ENCODE measurements around the gene RPS6KB2. TPM values are rescaled to one million over a fixed set of nuclear protein-coding genes. Genes with fewer than 3 reads are reported as not detected.

The RPS6KB2 gene
- total and polyA plus RNA-seq, 9 of the 15 experiments (the other 6 are each of a cell fraction or from before 2014, with no cell fraction given), result 0.42 to 122 (median 82.6) TPM

DNA sequence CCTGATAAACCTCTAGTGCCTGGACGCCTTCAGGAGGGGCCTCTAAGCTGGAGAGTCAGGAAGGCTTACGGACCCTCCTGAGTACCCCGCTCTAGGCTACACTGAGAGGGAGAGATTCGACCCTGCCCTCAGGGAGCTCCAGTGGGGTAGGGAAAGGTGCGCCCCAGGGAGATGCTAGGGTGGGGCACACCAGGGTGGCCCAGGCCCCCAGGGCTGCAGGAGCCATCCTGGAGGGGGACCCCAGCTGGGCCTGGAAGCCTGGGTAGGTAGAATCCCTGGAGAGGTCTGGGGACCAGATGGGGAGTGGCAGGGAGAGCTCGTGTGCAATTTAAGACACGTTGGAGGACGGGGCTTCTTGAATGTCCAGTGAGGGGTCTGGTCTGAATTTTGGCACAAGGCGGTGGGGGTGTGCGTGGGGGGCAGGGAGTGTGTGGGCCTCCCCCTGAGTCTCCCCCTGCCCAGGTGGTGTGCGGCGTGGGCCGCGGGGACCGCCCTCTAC is 8.1 kb upstream of the RPS6KB2 start:
- H2AFZ ChIP-seq (ENCODE audit: low read depth, low read length), result peak overlapping the region; percentile 78
- peak overlapping the region; percentile 84 for H3K4me2 ChIP-seq (ENCODE audit: insufficient read depth, low read length)
- H4K20me1 ChIP-seq (replicated peaks; ENCODE audit: control insufficient read depth, insufficient read depth, low read length), result no peaks in the 10 kb centered on the region
- H3K27ac ChIP-seq (ENCODE audit: extremely low read depth, low read depth, low read length), result peak overlapping the region; percentile 94
- BruUV-seq (replicated peaks), result no TSS peak
- ATAC-seq (no peak; the same call in 2 of the 3 replicates), DNase-seq (ENCODE audit: extremely low read depth in 1 of 4, low spot score in 3 of 4) (peak in 1 of 4 experiments; percentile 33), FAIRE-seq (peak; percentile 11)
- no peaks in the 10 kb centered on the region for H3K27me3 ChIP-seq (ENCODE audit: control insufficient read depth in 2 of 2, insufficient read depth in 2 of 2, low read length in 2 of 2)
- H3K4me1 ChIP-seq (replicated peaks in 1 of 2; ENCODE audit: control insufficient read depth in 2 of 2, insufficient read depth in 2 of 2, low read length in 2 of 2), result peaks cover 6 to 72% of the 10 kb centered on the region in 2 experiments
- WGBS (ENCODE audit: insufficient coverage, low coverage, missing lambda C conversion rate), result 36% methylated on average over 14 of the region's 15 CpGs
- TF ChIP-seq POLR2AphosphoS5 (IDR thresholded peaks at IDR 0.05; ENCODE audit: control insufficient read depth, insufficient read depth, low read depth, low read length), result 0 out of 2 replicates have a peak, but pooled peaks have one; percentile 6
- no peak for TF ChIP-seq MAFG (tag; conservative IDR thresholded peaks at IDR 0.05)
- TF ChIP-seq, protein P1, sequence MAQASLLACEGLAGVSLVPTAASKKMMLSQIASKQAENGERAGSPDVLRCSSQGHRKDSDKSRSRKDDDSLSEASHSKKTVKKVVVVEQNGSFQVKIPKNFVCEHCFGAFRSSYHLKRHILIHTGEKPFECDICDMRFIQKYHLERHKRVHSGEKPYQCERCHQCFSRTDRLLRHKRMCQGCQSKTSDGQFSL (CRISPR knock-in tag; IDR thresholded peaks at IDR 0.05), result peak; percentile 74; the same call in 1 of the 2 replicates
- TF ChIP-seq, protein P1 (tag; IDR thresholded peaks at IDR 0.05), result no peak
- TF ChIP-seq KDM5B (IDR thresholded peaks at IDR 0.05; ENCODE audit: insufficient replicate concordance, low read depth, low read length), result peak; percentile 15
- TF ChIP-seq EGR1 (conservative IDR thresholded peaks at IDR 0.05), result peak; percentile 69
- no peak for TF ChIP-seq EWSR1 (IDR thresholded peaks at IDR 0.05; ENCODE audit: borderline replicate concordance, low read depth, partially characterized antibody)
- peak; percentile 51; the same call in 1 of the 2 replicates for TF ChIP-seq ZBTB7A (IDR thresholded peaks at IDR 0.05; ENCODE audit: borderline replicate concordance, control insufficient read depth, low read depth, low read length)
- TF ChIP-seq DPF2 (IDR thresholded peaks at IDR 0.05), result peak; percentile 21; the same call in 1 of the 2 replicates
- TF ChIP-seq PYGO2 (tag; IDR thresholded peaks at IDR 0.05), result no peak
- TF ChIP-seq POLR2A (conservative IDR thresholded peaks at IDR 0.05), result no peak
- no peak for TF ChIP-seq BHLHE40 (IDR thresholded peaks at IDR 0.05; ENCODE audit: low read length)
- H3K9me3 ChIP-seq (replicated peaks; ENCODE audit: control insufficient read depth, insufficient read depth, low read depth, low read length), result no peaks in the 10 kb centered on the region
- in situ Hi-C loops (cut with MboI), result no loop called here
- H3K36me3 ChIP-seq (ENCODE audit: control insufficient read depth, insufficient read depth, low read length), result no peaks in the 10 kb centered on the region
- peaks cover 8% of the 10 kb centered on the region; the same call in 1 of the 3 replicates for H3K79me2 ChIP-seq (ENCODE audit: control insufficient read depth, insufficient read depth, low read length)
- CTCF ChIA-PET (ENCODE audit: low intra/inter-chr PET ratio), result no interaction called here
- H3K9ac ChIP-seq (ENCODE audit: insufficient read depth in 1 of 2, low read depth in 2 of 2, low read length in 2 of 2), result peak overlapping the region; percentile 73 to 96
- intact Hi-C loops (cut with micrococcal nuclease), result loop anchor here (5.0 kb wide), 1 partner anchor 47 kb away; the partner anchor contains the start of gene TMEM134
- POLR2A ChIA-PET, result interaction anchor here (0.6 to 2.1 kb wide), 8 partner anchors 8 to 782 kb away, joined by 3 to 10 read pairs (median 4); partner anchors contain the start of genes PPP1CA, PTPRCAP and RPS6KB2
- peak overlapping the region; percentile 62 for H3K4me3 ChIP-seq
- H3K9me1 ChIP-seq (ENCODE audit: control insufficient read depth, insufficient read depth, low read length), result no peaks in the 10 kb centered on the region

Measured in K562 (cell line).